Glomerular endothelial cell (primary cell): Measurements from ENCODE around the gene NOS1AP. TPM values are rescaled to one million over a fixed set of nuclear protein-coding genes. Genes with fewer than 3 reads are reported as not detected.

Experiments used
- DNase-seq: peaks from one replicate; pipeline ENCODE4 v3.0.0-alpha.2; 2011; ENCODE audit warnings: low read depth, low spot score; ENCODE audit errors: extremely low read depth
- total RNA-seq: library from RNA; depleted of rRNA; stranded (reverse); fragments of >200 nt; gene quantifications from 2 replicates; pipeline ENCODE4 v1.2.3, GENCODE V29; 2015

Gene NOS1AP
- total RNA-seq, 1 donor from 2014 or later = 2.0 TPM

DNA sequence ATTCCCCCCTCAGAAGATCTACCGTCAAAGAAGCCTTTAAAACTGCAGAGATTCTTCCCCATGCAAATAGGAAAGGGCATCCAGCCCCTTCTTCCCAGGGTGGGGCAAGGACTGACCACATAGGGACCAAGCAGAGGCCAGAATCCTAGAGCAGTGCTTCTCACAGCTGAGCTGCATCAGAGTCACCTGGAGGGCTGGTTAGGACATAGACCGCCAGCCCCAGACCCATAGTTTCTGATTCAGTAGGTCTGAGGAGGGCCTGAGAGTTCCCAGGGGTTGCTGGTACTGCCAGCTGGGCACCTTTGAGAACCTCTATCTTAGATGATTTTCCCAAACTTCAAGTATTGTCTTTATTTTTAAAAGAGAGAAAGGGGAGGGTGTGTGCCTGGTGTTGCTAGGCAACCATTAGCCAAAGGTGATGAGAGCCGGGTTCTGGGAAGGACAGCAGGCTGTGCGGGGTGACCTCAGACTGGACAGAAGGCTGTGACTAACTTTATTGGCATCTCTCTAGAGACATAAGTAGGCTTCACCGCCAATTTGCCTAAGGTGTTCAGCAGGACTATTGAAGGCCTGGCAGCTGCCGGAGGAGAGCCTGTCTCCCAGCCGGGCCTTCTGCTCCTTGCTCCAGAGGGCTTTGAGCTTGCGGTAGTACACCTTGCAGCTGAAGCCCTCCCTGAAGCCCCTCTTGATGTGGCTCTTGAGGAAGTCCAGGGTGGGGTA lies 304.2 kb downstream of the NOS1AP start:
- no peak for DNase-seq

DNA sequence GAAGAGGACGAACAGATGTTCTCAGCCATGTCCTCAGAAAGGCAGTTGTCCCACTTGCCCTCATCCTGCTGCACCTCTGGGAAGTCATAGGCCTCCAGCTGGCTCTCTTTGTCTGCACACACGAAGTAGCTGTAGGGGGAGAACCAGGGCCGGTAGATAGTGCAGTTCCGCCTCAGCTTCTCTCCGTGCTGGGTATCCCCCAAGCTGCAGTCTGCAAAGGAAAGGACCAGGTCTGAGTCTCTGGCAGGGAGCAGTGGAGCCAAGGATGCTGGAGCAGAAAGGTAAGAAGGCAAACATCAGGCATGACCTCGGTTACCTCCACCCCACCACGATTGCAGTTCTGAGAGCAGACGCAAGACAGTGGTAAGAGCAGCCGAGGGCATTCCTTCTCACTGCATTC lies 304.9 kb downstream of the NOS1AP start:
- no peak for DNase-seq

DNA sequence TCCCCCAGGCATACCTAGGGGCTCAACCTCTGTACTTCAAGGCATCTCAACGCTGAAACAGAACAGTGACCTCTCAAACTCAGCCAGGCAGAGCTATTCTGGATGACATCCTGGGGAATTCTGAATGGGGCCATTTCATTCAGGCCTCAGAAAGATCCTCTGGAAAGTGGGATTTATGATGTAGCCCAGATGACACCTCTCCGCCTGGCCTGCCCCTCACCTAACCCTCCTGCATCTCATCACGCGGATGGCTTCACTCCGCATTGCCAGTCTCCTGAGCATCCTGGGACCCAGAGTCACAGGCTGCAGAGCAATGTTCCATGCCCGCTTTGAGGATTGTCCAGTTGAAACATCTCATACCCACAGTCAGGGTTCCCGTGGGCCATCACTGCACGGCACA lies 306.0 kb downstream of the NOS1AP start:
- DNase-seq = no peak

DNA sequence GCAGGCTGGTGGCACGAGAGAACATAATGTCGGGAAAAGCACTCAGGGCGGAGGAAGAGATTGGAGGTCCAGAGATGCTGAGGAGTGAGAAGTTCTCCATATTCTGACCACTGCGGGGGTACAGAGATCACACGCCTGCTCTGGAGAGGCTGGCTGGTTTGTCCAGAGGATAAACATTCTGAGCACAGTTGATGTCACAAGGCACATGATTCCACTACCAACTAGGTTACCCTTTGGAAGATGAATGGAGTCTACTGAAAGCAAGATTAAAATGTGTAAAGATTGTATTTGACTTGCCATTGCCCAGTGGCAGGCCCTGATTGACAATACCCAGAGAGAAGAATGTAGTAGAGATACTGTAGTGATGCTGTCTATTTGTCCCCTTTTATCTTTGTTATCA lies 307.2 kb downstream of the NOS1AP start, which contains the start of gene SPATA46:
Gene SPATA46, minus strand, starts transcription at position 164 of the 400 bp plus-strand sequence. Its CDS starts 64 bp downstream, at position 100.
- no peak for DNase-seq

DNA sequence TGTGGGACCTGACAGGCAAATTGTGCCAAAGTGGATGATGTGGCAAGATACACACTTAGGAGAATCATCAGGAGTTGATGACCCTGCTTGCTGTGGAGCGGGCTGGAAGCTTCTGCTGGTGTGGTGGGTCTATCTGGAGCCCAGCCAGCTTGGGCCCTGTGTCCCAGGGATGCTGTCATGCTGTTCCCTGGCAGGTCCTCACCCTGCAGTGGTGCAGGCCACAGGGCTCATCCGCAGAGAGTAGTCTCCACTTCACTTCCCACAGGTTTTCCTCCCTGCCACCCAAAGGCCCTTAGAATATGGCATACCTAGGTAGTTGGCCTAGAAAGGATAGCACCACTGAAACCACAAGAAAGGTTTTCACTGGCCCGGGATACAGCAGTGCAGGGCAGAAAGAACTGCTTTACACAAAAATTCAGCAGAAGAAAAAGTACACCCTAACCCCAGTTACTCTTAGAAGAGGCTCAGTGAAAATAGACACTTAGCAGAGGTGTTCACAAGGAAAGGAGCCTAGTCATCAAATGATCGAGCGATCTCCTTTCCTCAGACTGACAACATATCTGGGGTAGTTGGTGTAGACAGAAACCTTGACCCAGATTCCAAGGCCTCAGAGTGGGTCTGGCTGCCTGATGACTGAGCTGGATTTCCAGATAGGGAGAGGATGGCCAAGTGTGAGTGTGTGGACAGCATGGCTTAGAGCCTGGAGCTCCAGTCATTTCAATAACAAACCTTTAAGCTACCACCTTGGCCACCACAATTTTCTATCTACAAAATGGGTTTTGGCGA lies 310.8 kb downstream of the NOS1AP start:
- DNase-seq = no peak

DNA sequence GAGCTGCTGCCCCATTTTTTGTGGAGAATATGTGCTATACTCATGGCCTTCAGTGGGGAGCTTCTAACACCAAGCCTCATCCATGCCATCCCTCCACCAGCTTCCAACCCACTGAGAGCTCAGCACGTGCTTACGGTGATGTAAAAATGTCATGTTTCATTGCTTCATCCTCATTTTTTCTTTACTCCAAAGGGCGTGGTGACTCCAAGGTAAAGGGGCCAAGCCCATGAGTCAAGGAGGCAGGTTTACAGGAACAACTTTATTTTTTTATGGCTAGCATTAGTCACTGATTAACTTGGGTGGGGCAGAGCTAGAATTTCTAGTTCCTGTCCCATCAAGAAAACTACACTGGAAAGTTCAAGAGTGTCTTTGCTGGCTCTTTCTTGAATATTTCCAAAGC lies 311.9 kb downstream of the NOS1AP start, which contains the start of gene C1orf226:
Gene C1orf226, plus strand, starts transcription at position 346 of the 400 bp plus-strand sequence. CDS start 174 bp downstream, outside the sequence.
- no peak for DNase-seq

DNA sequence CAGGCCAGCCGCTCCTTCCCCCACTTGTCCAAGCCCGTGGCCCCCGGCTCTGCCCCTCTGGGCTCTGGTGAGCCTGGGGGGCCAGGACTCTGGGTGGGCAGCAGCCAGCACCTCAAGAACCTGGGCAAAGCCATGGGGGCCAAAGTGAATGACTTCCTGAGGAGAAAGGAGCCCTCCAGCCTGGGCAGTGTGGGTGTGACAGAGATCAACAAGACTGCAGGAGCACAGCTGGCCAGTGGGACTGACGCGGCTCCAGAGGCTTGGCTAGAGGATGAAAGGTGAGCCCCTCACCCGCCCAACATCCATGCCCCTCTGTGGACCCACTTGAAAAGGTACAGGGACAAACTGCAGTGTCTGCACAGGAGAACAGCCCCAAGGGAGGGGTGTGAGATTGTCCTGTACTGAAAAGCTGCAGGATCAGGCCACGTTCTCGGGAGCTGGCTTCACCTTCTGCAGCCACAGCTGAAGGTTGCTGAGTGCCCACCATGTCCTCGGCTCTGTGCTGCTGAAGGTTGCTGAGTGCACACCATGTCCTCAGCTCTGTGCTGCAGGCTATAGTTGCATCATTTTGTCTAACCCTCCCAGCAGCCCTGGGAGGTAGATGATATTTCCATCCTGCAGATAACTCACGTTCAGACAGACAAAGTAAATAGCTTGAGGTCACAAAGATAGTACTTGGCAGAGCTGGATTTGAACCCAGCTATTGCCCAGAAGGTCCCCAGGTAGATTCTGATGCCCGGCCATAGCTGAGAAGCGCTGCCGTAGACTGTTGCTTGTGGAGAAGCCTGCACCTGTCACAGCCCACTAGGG lies 312.7 kb downstream of the NOS1AP start:
- DNase-seq = no peak

DNA sequence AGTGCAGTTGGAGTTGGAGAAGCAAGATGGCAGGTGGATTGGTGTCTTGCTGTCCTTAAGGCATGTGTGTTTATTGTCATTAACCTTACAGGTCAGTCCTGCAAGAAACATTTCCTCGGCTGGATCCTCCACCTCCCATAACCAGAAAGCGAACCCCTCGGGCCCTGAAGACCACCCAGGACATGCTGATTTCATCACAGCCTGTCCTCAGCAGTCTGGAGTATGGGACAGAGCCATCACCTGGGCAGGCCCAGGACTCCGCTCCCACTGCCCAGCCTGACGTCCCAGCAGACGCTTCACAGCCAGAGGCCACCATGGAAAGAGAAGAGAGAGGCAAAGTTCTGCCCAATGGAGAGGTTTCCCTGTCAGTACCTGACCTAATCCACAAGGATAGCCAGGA lies 313.6 kb downstream of the NOS1AP start:
- DNase-seq = no peak

DNA sequence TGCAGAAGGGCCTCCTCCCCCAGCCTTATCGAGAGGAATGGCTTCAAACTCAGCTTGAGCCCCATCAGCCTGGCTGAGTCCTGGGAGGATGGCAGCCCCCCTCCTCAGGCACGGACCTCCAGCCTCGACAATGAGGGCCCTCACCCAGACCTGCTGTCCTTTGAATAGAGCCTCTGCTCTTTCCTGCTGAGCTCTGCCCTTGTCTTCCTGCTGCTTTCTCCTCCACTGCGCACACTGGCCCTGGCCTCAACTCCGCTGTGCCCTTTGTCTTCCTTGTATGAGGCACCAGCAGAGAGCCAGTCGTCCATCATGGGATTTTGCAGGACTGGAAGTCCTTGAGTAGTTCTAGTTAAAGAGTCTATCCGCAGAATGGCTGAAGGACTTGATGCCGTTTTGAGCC lies 314.0 kb downstream of the NOS1AP start:
- no peak for DNase-seq

DNA sequence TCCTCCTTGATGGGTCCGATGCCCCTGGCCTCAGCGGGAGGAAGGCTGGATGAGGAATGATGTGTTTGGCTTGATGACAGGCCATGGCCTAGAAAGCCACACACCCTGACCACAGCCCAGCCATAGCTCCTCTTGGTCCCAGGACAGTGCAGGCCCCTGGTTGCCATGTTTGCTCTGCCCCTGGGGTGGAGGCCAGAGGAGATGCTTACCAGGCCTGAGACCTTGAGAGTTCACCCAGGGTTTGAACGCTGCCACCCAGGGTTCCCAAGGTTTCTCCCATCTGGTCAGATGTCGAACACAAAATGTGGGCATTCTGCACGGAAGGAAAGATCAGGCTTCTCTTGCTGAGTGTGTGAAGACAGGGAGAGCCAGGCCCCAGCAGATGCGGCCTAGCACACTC lies 314.6 kb downstream of the NOS1AP start:
- DNase-seq = no peak

DNA sequence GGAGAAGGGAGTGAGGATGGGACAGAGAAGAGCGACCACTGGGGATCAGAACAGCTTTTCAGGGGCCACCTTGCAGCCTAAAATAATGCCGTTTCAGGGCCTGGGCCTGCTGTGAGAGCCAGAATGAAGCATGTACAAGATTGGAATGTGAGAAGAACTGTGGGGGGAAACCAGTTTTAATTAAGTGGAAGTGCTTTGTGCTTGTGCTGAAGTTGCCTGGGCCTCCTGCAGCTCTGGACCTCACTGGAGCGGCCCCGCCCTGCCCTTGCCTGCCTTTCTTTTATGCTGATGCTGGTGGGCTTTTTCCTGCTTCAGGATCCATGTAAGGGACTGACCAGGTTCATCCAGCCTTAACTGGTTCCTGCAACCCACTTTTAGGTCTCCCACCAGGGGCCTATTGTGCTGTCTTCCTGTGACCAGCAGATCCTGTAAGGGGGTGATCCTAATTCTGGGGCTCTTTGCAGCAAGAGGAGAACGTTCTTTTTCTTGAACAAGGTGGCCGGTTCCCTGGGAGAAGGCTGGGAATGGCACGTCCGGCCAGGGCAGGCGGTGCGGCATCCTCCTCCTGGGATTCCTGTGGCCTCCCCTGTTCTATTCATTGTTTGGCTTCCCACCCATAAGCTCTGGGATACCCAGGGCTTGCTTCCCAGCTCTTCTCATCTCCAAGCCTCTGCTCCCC lies 315.2 kb downstream of the NOS1AP start:
- no peak for DNase-seq

DNA sequence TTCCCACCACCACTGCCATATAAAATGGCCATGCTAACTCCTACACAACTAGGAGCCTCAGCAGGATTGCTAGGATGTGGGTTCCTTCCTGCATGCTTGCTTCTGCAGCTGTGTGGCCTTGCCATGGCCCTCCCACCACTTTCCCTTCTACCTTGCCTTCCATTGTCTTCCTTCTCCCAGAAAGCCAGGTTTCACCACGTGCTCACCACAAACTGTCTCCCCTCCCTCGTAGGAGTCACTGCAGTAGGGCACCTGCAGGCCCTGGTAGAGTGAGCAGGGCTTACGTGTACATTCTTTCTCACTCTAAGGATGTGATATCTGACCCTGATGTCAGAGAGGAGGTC lies 315.8 kb downstream of the NOS1AP start:
- DNase-seq = no peak

DNA sequence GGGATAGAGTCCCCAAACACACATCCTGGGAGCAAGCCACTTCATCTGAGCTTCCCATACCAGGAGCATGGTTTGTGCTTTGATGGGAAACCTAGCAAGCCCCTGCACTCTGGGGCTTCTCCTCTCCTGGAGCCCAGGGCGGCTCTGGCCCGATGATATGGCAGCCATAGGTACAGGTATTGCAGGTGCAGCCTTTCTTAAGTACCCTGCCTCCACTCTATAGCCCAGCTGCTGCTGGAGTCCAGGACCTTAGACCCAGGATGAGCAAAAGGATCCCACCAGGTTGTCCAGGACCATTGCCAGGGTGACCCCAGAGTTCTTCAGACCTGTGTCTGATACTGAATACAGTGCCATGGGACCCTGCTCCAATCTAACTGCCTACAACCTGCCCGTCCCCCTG lies 316.2 kb downstream of the NOS1AP start:
- DNase-seq = no peak

DNA sequence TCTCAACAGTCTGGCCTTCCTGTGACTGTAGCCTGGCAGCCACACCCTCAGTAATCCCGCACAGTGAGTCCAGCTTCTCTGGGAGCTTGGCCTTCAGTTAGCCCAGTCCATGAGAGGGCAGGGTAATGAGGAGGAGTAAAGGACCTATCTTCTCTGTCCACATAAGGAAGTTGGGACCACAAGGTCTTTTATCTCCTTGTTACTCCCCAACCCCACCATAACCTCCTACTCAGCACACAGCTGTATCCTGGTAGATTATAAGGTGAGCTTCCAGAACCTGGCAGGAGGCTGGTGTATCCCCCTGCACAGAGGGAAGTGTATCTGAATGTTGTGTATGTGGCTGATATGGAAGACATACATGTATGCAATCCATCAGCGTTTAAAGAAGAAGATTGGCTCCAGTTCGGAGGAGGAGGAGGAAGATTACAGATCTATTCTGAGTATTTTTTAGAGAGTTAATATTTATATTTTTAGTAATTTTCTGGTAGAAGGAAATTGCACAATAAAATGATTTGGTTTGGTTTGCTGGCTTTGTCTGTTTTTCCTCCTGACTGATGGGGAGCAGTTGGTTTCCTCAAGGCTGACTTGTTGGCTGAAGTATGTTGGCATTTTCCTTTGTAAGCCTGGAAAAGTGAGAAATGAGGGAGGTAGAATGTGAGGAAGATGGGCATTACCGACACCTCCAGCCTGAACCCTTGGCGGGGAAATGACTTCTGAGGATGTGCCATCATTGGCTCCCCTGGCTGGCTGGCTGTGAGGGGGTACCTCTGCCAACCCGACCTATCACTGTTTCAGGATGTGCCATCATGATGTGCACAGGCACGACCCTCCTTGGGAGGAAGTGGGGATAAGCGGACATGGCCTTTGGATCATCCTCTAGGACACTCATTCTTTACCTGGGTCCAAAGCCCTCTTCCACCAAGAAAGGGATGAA lies 317.1 kb downstream of the NOS1AP start:
- no peak for DNase-seq

DNA sequence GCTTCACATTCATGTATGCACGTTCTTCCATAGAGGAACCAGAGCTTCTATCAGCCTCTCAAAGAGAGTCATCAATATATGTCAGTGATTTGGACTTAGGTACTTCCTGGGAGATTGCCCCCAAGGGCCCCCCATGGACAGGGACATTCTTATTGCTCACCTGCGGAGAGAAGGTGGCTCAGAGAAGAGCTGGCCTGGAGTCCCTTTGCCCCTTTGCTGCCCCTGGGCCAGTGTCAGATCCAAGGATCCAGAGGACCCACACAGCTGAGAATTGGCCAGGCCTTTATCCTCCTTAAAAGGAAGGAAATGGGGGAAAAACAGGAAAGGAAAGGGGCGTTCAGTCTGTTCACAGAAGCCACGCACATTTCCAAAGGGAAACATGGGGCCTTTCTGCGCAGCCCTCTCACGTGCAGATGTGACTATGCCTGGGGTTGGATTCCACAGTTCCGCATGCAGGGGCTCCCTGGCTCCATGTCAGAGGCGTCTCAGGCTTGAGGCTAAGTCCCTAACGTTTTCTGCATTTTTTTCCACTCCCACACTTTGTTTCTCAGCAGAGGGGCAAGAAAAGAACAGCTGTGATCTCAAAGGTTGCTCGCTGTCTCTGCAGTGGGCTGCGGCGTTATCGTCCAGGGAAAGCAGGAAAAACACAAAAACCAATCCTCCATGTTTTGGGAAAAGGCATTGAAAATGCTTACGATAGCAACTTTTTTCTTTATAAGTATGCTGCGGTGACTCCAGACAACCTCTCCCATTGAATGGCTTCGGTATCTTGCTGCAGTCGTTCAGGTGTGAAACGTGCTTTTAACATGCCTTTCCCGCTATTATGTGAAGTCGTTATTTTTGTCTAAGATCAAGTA lies 318.0 kb downstream of the NOS1AP start:
- no peak for DNase-seq

DNA sequence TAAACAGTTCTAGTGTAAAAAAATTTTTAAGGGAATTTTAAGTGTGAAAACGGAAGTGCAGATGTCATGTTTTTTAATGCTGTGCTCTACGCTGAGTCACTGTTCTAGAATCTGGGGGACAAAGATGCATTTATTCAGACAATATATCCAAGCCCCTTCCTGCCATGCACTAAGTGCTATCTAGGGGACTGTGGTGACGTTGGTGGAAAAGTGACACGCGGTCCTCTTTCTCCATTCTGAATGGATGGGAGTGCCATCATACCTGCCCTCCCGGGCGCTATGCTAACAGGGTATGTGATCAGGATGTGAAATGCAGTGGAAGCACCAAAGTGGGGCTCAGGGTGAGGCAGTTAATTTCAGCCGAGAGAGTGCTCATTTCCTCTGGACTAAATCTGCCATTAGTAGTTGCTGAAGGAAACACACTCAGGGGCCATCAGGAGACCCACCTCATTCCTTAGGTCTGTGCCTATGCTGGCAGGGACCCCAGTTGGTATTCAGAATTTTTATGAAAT lies 318.6 kb downstream of the NOS1AP start:
- no peak for DNase-seq

DNA sequence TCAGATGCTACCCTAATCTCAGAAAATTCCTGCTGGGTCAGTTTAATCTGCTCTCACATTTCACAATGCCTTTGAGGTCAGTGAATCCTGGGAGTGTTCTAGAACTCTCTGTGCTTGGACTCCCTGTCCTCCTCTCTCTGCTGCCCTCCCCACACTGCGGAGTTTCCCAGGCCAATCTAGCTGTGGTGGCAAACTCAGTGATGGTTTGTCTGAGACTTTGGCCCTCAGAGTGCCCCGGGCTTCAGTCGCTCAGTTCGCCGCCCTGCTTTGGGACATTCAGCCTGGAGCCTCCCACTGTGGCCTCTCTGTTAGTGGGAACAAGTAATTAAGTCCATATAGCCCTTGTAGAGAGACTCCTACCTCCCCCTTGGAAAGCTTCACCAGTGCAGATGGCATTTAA lies 319.1 kb downstream of the NOS1AP start:
- DNase-seq = no peak

DNA sequence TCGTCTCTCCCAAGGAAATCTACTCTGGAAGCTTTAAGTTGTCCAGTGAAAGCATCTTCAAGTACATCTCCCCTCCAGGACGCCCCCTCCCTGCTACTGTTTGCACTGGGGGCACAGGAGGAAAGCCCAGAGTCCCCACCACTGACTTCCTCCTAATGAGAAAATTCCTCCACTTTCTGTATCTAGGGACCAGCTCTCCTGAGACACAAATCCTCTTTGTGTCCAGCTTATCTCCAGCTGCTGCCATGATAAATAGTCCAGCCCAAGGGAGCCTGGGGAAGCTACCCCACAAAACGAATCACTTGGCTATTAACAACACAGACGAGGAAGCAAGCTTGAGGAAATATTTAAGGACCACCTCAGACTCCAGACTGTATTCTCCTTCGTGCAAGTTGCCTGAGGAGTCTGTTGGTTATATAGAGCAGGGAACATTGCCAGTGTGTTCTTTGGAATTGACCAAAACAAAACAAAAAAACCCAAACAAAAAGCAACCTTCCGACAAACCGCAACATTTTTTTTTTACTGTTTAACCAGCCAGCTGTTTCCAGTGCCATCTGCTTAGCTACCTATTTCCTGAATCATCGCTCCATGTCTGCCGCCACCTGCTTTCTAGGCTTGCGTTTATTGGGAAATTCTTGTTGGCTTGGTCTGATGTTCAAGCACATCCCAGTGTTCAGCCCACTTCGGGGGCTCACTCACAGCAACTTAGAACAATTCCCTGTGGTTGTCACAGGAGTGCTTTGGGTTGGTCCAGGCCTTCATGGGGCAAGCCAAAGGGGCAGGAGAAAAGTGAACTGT lies 319.7 kb downstream of the NOS1AP start:
- DNase-seq = no peak
